Measurements from ENCODE around the gene RGL3. TPM values are rescaled to one million over a fixed set of nuclear protein-coding genes. Genes with fewer than 3 reads are reported as not detected.

Gene RGL3
- total and polyA plus RNA-seq, 12 donors: 1.2 to 37.5 (median 3.5) TPM

- ATAC-seq (peak in 1 of 8 donors; percentile 7), DNase-seq (no peak)
- TF ChIP-seq CTCF (IDR thresholded peaks at IDR 0.05): no peak
- no peak overlapping the region for H3K27ac ChIP-seq
- intact Hi-C loops (cut with DNase I): no loop called here
- no peaks in the 10 kb centered on the region for H3K9me3 ChIP-seq
- H3K36me3 ChIP-seq: peaks cover 0 to 76% (median 4%) of the 10 kb centered on the region in 9 donors
- H3K4me1 ChIP-seq: peaks cover 0 to 9% (median 0%) of the 10 kb centered on the region in 9 donors
- WGBS, 2 donors: 55 to 77% methylated on average over 35 of the region's 35 CpGs
- H3K4me3 ChIP-seq: peak overlapping the region in 1 of 10 donors; percentile 20
- H3K27me3 ChIP-seq: no peaks in the 10 kb centered on the region
Measured at GRCh38 chr19:11361771-11362731, 57.1 kb downstream of the RGL3 start.

DNA sequence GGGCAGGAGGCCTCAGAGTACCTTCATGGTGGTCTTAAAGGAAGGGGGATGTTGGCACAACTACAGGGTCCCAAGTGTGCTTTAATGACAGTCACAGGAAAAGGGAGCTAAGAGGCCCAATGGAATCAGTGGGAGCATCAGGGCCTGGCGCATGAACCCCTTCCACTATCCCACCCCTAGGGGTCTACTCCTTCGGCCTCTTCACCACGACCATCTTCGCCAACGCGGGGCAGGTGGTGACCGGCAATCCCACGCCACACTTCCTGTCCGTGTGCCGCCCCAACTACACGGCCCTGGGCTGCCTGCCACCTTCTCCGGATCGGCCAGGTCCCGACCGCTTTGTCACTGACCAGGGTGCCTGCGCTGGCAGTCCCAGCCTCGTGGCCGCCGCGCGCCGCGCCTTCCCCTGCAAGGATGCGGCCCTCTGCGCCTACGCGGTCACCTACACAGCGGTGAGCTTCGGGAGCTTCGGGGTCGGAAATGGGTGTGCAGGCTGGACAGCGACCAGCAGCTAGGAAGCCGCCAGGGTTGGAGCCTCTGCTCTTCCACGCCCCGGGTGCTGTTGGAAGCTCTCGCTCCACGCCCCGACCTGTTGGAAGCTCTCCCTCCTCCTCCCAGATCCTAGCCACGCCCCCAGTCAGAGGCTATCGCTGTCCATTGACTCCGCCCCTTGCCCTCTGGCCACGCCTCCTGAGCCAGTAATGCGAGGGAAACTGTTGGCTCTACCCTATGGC, 57.9 kb downstream of the RGL3 start:
- H3K36me3 ChIP-seq: peaks cover 0 to 71% (median 4%) of the 10 kb centered on the region in 9 donors
- H3K27ac ChIP-seq: no peak overlapping the region

GRCh38 chr19:11359421-11359820, 59.7 kb downstream of the RGL3 start:
- no peaks in the 10 kb centered on the region for H3K9me3 ChIP-seq
- no peaks in the 10 kb centered on the region for H3K27me3 ChIP-seq
- WGBS, 2 donors: 88 to 90% methylated on average over 11 of the region's 11 CpGs
- peaks cover 0 to 23% (median 6%) of the 10 kb centered on the region in 9 donors for H3K4me1 ChIP-seq
- DNase-seq: no peak
- ATAC-seq: no peak
- no peak overlapping the region for H3K27ac ChIP-seq
- H3K4me3 ChIP-seq: no peak overlapping the region
- TF ChIP-seq CTCF (IDR thresholded peaks at IDR 0.05): no peak
- H3K36me3 ChIP-seq: peaks cover 0 to 61% (median 4%) of the 10 kb centered on the region in 9 donors
- intact Hi-C loops (cut with DNase I): loop anchor here in 1 of 10 donors (10.0 kb wide), 1 partner anchor 65 kb away; the partner anchor contains the start of gene TSPAN16

More for the DNA sequence above, 57.9 kb downstream of the RGL3 start:
- WGBS, 2 donors: 31 to 54% methylated on average over 43 of the region's 43 CpGs
- intact Hi-C loops (cut with DNase I): no loop called here
- Histone ChIP-seq H3K4me1 (peaks cover 0 to 10% (median 2%) of the 10 kb centered on the region in 9 donors), H3K4me3 (peak overlapping the region in 1 of 10 donors; percentile 20), H3K9me3 (no peaks in the 10 kb centered on the region), H3K27me3 (no peaks in the 10 kb centered on the region)
- peak in 1 of 2 donors; percentile 52 for DNase-seq
- ATAC-seq: peak in 5 of 8 donors; percentile 9 to 50 (median 26)
- no peak for TF ChIP-seq CTCF (IDR thresholded peaks at IDR 0.05)

Measured in heart right ventricle (tissue), 16 donors.